SK-N-SH treated with all-trans-retinoic acid at 6 μM for 48 hours (cell line): ENCODE results near the gene LHX2.

Experiments used
- ARNTL ChIP-seq: fragments of 450-650 bp; formaldehyde crosslinking; IDR thresholded peaks from 2 replicates; pipeline ENCODE4 v1.5.0; 2020; ENCODE audit warnings: low read depth, mild to moderate bottlenecking, moderate library complexity, borderline replicate concordance
- ESRRG ChIP-seq: fragments of 250-450 bp; sonication (Bioruptor Pico); IDR thresholded peaks from 2 replicates; pipeline ENCODE4 v1.6.1; 2021; ENCODE audit warnings: mild to moderate bottlenecking
- GLIS3 ChIP-seq: fragments of 250-450 bp; sonication (Bioruptor Pico); IDR thresholded peaks from 2 replicates; pipeline ENCODE4 v1.5.0; 2020; ENCODE audit warnings: mild to moderate bottlenecking, moderate library complexity
- OSR1 ChIP-seq: fragments of 250-450 bp; sonication (Bioruptor Pico); IDR thresholded peaks from 2 replicates; pipeline ENCODE4 v1.8.0; 2022; ENCODE audit warnings: moderate library complexity, mild to moderate bottlenecking, inconsistent platforms
- SNAI2 ChIP-seq: fragments of 250-450 bp; sonication (Bioruptor Pico); IDR thresholded peaks from 2 replicates; pipeline ENCODE4 v1.5.0; 2020; ENCODE audit warnings: mild to moderate bottlenecking, moderate library complexity
- ZFP30 ChIP-seq: fragments of 450-650 bp; formaldehyde crosslinking; IDR thresholded peaks from 2 replicates; pipeline ENCODE4 v1.5.0; 2022; ENCODE audit warnings: mild to moderate bottlenecking, moderate library complexity
- ZNF565 ChIP-seq: fragments of 450-650 bp; formaldehyde crosslinking; conservative IDR thresholded peaks from 2 replicates; pipeline ENCODE4 v1.5.0; 2020; ENCODE audit warnings: low read depth, mild to moderate bottlenecking, moderate library complexity
- ZNF8 ChIP-seq: fragments of 450-650 bp; formaldehyde crosslinking; IDR thresholded peaks from 2 replicates; pipeline ENCODE4 v1.5.0; 2020; ENCODE audit warnings: mild to moderate bottlenecking, moderate library complexity
- TF ChIP-seq, protein P1 (sequence below): fragments of 250-450 bp; sonication (Bioruptor Pico); IDR thresholded peaks from 2 replicates; pipeline ENCODE4 v1.5.1; 2021; ENCODE audit warnings: mild to moderate bottlenecking, moderate library complexity
- TF ChIP-seq, protein P2 (sequence below): fragments of 250-450 bp; sonication (Bioruptor Pico); IDR thresholded peaks from 2 replicates; pipeline ENCODE4 v1.5.0; 2020; ENCODE audit warnings: mild to moderate bottlenecking, moderate library complexity
- TF ChIP-seq, protein P3 (sequence below): fragments of 250-450 bp; sonication (Bioruptor Pico); IDR thresholded peaks from 2 replicates; pipeline ENCODE4 v1.8.0; 2020; ENCODE audit warnings: mild to moderate bottlenecking, moderate library complexity, borderline replicate concordance

DNA sequence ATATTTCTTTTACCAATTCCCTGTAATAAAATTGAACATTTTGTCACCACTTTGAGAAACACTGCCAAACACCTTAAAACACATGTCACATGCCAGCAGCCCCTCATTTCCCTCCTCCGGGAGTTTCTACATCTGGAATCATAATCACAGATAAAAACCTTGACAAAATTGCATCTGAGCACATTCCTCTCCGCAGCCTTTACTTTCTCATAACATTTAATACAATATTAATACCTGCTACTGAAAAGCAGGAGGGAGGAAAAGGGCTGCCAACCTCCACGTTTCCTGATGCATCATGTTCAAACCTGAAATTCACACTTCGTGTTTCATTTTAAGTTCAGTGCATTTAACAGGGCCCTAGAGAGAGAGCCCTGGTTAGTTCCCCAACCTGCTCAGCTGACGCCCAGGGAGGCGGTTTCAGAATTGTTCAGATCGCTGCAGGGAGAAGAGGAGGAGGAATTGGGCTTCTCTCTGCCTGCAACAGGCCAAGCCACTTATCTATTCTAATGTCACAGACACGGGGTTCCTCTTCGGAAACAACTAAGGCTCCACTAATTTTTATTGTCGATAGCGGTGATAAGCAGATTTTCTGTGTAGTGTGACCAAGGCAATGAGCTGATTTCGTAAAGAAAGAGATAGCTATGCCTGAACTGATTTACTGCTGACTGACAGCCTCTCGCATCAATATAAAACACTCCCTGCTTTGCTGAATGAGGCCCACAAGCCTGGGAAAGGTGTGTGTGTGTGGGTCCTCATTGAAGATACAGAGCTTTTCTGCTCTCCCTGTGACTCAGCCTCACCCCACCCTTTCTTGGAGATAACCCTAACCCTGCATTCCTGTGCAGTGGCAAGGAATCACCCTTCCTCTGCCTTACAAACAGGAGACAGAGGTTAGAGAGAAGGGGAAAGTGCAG, 4.9 kb upstream of the LHX2 start:
- TF ChIP-seq ZFP30 (CRISPR knock-in tag): no peak
- no peak for TF ChIP-seq GLIS3 (CRISPR knock-in tag)
- TF ChIP-seq ZNF565: no peak
- no peak for TF ChIP-seq ARNTL
- no peak for TF ChIP-seq SNAI2 (CRISPR knock-in tag)
- TF ChIP-seq, protein P1, sequence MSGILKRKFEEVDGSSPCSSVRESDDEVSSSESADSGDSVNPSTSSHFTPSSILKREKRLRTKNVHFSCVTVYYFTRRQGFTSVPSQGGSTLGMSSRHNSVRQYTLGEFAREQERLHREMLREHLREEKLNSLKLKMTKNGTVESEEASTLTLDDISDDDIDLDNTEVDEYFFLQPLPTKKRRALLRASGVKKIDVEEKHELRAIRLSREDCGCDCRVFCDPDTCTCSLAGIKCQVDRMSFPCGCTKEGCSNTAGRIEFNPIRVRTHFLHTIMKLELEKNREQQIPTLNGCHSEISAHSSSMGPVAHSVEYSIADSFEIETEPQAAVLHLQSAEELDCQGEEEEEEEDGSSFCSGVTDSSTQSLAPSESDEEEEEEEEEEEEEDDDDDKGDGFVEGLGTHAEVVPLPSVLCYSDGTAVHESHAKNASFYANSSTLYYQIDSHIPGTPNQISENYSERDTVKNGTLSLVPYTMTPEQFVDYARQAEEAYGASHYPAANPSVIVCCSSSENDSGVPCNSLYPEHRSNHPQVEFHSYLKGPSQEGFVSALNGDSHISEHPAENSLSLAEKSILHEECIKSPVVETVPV (CRISPR knock-in tag): no peak
- no peak for TF ChIP-seq ESRRG (CRISPR knock-in tag)
- TF ChIP-seq, protein P2, sequence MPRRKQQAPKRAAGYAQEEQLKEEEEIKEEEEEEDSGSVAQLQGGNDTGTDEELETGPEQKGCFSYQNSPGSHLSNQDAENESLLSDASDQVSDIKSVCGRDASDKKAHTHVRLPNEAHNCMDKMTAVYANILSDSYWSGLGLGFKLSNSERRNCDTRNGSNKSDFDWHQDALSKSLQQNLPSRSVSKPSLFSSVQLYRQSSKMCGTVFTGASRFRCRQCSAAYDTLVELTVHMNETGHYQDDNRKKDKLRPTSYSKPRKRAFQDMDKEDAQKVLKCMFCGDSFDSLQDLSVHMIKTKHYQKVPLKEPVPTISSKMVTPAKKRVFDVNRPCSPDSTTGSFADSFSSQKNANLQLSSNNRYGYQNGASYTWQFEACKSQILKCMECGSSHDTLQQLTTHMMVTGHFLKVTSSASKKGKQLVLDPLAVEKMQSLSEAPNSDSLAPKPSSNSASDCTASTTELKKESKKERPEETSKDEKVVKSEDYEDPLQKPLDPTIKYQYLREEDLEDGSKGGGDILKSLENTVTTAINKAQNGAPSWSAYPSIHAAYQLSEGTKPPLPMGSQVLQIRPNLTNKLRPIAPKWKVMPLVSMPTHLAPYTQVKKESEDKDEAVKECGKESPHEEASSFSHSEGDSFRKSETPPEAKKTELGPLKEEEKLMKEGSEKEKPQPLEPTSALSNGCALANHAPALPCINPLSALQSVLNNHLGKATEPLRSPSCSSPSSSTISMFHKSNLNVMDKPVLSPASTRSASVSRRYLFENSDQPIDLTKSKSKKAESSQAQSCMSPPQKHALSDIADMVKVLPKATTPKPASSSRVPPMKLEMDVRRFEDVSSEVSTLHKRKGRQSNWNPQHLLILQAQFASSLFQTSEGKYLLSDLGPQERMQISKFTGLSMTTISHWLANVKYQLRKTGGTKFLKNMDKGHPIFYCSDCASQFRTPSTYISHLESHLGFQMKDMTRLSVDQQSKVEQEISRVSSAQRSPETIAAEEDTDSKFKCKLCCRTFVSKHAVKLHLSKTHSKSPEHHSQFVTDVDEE (CRISPR knock-in tag): no peak
- TF ChIP-seq ZNF8 (CRISPR knock-in tag): no peak
- TF ChIP-seq, protein P3, sequence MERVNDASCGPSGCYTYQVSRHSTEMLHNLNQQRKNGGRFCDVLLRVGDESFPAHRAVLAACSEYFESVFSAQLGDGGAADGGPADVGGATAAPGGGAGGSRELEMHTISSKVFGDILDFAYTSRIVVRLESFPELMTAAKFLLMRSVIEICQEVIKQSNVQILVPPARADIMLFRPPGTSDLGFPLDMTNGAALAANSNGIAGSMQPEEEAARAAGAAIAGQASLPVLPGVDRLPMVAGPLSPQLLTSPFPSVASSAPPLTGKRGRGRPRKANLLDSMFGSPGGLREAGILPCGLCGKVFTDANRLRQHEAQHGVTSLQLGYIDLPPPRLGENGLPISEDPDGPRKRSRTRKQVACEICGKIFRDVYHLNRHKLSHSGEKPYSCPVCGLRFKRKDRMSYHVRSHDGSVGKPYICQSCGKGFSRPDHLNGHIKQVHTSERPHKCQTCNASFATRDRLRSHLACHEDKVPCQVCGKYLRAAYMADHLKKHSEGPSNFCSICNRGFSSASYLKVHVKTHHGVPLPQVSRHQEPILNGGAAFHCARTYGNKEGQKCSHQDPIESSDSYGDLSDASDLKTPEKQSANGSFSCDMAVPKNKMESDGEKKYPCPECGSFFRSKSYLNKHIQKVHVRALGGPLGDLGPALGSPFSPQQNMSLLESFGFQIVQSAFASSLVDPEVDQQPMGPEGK (CRISPR knock-in tag): no peak
- no peak for TF ChIP-seq OSR1 (CRISPR knock-in tag)
